Stimulated activated CD8-positive, alpha-beta memory T cell treated with anti-CD3 and anti-CD28 coated beads, Interleukin-15, amount 100 ng/mL, for 24 hours (primary cell): ENCODE results near the gene HK2.
"Not testable (repeated sequence)": the region's sequence is repeated elsewhere in the genome, so short reads cannot be mapped to it uniquely, and the experiment has no call there.

Experiments
- DNase-seq: peaks from one replicate; pipeline ENCODE4 v3.0.0-alpha.2; 2020; ENCODE audit warnings: low read depth

HK2 gene

GRCh38 chr2:74877376-74877775 lies 43.4 kb downstream of the HK2 start:
- no peak for DNase-seq

GRCh38 chr2:74877781-74878433 lies 44.0 kb downstream of the HK2 start:
- no peak for DNase-seq

- no peak for DNase-seq
These were observed 44.6 kb downstream of the HK2 start for GRCh38 chr2:74878551-74878950.

DNA sequence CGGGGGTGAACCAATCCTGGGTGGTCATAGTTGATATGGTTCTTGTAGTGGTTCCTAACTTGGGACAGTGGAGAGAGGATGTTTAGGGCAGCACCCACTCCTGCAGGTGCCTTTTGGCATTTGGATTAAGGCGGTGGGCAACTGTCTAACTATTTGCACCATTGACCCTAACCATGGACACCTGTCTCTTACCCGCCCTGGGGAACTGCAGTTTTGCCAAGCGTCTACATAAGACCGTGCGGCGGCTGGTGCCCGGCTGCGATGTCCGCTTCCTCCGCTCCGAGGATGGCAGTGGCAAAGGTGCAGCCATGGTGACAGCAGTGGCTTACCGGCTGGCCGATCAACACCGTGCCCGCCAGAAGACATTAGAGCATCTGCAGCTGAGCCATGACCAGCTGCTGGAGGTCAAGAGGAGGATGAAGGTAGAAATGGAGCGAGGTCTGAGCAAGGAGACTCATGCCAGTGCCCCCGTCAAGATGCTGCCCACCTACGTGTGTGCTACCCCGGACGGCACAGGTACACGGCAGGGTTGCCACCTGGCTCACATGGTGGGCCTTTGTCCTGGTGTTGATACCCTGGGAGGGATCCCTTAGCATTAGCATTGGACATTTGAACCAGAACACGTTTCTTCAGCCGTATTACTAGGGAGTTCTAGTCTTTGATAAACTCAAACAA lies 46.3 kb downstream of the HK2 start:
- DNase-seq = no peak

GRCh38 chr2:74881176-74881575 lies 47.2 kb downstream of the HK2 start:
- DNase-seq = no peak

- no peak for DNase-seq
These were observed 47.8 kb downstream of the HK2 start for GRCh38 chr2:74881626-74882298.

DNA sequence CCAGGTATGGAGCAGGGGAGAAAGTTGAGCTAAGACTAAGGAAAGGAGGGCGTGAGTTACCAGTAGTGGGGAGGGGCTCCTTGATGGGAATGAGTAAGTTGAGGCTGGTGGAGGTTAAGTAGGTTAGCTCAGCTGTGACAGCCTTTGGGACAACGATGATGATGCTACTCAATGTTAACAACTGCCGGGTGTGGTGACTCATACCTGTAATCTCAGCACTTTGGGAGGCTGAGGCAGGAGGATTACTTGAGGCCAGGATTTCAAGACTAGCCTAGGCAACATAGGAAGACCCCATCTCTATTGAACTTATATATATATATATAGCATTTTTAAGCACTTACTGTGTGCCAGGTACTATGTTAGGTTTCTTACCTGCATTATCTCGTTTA lies 48.4 kb downstream of the HK2 start:
- DNase-seq = no peak

DNA sequence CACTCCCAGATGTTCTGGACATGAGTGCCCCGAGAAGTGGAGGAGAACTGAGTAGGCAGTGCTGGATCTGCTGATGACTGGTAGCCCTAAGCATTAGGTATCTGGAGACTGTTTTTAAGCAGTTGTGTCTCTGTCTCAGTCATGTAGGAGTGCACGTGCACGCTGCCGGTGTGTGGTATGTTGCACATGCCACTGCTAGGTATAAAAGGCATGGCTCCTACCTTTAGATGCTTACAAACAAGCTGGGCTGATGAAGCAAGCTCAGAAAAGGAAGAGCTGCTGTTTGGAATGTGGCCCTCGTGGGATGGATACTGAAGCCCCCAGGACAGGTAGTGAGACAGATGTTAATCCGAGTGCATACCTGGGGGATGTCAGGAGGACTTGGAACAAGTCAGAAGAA lies 49.1 kb downstream of the HK2 start:
- no peak for DNase-seq

DNA sequence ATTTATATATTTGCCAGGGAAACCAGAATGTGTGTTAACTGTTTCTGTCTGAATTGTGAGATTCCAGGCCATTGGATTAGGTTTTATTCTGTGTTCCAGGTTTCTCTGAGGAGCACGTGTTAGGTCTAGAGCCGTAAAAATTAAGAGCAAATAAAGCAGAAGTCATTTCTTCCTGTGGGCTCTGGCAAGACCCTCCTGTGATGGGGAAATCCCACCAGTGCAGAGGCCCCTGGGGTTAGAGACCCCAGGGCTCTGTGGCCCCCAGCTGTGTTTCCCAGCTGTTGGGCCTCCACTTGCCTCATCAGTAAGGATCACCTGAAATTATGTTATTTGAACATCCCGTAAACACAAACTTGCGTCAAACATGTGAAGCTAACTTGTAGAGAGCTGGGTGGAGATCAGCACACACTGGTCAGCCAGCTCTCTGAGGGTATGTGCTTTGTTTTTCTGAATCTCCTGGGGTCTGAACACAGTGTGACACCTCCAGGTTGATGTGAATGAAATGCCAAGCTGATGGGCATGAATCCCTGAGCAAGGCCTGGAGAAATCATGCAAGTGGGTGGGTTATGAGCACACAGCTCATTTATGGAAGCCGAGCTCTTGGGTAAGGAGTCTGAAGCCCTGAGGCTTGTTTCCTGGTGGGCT lies 50.3 kb downstream of the HK2 start:
- DNase-seq = no peak

- DNase-seq = no peak
These were observed 50.9 kb downstream of the HK2 start for GRCh38 chr2:74884866-74885265.

- DNase-seq = no peak
These were observed 52.3 kb downstream of the HK2 start for GRCh38 chr2:74886251-74886650.

DNA sequence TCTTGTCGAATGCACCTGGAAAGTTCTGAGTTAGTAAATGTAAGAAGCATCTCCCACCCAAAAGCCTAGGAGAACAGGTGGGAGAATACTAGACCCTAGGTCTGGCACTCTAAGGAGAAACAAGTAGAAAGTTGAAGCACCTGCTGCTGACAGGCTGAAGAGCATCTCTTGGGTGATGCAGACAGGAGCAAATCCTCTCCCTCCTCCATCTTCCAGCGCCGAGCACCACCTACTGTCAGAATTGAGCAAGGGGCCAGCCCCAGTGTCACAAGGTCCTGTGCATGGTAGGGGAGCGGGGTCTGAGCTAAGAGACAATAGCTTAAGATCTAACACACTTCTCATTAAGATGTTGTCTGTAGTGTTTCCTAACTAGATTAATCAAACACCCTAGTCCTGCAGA lies 52.9 kb downstream of the HK2 start:
- no peak for DNase-seq

DNA sequence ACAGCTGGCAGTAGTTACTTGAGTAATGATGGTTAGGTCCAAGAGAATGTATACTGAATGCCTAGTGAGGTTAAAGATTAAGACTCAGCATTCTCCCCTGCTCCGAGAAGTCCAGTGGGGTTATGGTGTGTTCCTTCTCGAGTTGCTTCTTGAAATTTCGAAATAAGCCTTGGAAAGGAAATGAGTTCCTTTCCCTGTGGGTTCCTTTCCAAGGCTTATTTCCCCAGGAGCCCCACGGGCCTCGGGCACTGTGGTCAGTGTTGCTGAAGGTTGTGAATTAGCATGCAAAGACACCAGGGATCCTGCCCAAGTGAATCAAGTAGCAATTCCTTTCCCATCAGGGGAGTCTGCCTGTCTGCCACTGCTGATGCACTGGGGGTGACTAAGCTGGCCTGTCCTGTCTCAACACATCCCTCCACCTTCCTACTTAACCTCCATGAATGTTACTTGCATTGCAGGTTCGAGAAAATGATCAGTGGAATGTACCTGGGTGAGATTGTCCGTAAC lies 53.6 kb downstream of the HK2 start:
- DNase-seq = no peak

- no peak for DNase-seq
These were observed 54.2 kb downstream of the HK2 start for GRCh38 chr2:74887960-74888700.

DNA sequence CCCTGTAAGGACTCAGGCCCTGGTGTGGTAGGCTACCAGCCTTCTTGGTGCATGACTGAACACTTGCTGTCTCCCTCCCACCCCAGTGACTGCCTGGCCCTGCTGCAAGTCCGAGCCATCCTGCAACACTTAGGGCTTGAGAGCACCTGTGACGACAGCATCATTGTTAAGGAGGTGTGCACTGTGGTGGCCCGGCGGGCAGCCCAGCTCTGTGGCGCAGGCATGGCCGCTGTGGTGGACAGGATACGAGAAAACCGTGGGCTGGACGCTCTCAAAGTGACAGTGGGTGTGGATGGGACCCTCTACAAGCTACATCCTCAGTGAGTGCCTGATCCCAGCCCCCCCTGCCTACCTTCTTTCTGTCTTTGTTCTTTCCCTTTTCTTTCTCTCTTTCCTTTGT lies 55.2 kb downstream of the HK2 start:
- DNase-seq = no peak

DNA sequence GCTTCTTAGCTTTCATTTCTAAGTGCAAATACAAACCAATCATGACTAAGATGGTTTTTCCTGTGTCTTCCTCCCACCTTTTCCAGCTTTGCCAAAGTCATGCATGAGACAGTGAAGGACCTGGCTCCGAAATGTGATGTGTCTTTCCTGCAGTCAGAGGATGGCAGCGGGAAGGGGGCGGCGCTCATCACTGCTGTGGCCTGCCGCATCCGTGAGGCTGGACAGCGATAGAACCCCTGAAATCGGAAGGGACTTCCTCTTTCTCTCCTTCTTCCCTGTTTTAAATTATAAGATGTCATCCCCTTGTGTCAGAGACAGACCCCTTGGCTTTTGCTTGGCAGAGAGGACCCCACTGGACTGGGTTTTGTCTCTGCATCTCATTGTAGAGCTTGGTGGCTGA lies 56.8 kb downstream of the HK2 start:
- DNase-seq = no peak

GRCh38 chr2:74891136-74891764 lies 57.3 kb downstream of the HK2 start:
- no peak for DNase-seq

- DNase-seq = not testable (repeated sequence)
These were observed 57.9 kb downstream of the HK2 start for GRCh38 chr2:74891816-74892215.

- no peak for DNase-seq
These were observed 58.7 kb downstream of the HK2 start for GRCh38 chr2:74892609-74893008.

DNA sequence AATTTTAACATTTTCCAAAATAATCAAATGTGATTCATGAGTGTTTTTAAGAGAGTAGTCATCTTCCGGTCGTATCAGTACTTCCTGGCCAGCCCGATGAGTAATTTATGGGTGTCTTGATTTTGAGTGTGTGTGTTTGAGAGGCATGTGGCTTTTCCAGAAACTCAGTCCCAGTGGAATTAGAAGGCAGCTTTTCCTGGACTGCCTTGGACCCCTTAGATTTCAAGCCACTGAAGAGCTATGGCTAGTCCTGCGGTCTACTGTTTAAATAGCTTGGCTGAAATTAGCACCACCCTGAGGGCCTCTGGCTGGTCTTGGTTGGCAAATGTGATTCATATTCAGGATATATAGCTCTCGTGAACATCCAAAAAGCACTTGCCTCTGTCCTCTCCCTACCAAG lies 59.4 kb downstream of the HK2 start:
- no peak for DNase-seq

DNA sequence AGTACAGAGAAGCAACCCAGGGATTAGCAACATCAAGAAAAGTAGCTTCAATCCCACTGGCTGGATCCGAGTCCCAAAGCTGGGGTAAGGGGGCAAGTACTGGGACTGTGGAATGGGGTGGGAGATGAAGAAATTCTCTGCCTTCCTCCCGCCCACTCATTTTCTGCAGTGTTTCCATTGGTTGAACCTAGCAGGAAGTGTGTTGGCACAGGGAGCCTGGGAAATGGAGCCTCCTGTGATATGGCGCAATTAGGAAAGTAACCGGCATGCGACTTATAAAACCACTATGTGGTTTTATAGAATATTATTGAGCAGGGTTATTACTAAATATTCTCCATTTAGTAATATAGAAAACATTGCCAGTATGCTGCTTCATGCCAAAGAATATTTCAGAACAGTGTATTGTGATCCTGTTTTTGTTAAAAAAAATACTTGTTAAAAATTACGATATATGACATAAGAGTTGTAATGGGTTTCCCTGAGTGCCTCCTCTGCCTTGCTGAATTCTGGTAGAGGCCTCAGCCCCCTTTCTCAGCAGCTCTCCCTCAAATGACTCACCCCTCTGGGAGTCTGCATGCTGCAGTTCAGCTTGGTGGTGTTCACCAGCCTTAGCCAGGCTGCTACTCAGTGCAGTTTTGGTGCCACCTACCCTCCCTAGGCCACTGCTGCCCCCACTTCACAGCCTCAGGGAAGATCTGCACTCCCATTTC lies 60.5 kb downstream of the HK2 start:
- DNase-seq = no peak
